Loucy (cell line): ENCODE measurements around the gene POLR3A.

Source experiments
- H2AFZ ChIP-seq: fragments of 200-600 bp; sonication (generic); 2 replicates; pipeline ENCODE4 v1.6.0; 2016; ENCODE audit warnings: antibody characterized with exemption, mild to moderate bottlenecking, low read length, moderate library complexity
- H3F3A ChIP-seq: fragments of 200-600 bp; 2 replicates; pipeline ENCODE4 v1.6.0; 2016; ENCODE audit warnings: antibody characterized with exemption, low read depth, mild to moderate bottlenecking
- H3K27me3 ChIP-seq: fragments of 200-600 bp; sonication (generic); 2 replicates; pipeline ENCODE4 v1.6.1; 2014; ENCODE audit warnings: low read length, mild to moderate bottlenecking; ENCODE audit not compliant: insufficient read depth, poor library complexity, severe bottlenecking
- H3K36me3 ChIP-seq: fragments of 200-600 bp; sonication (generic); 2 replicates; pipeline ENCODE4 v1.6.1; 2016; ENCODE audit warnings: low read length; ENCODE audit not compliant: insufficient read depth
- H3K4me1 ChIP-seq: fragments of 200-600 bp; sonication (generic); 2 replicates; pipeline ENCODE4 v1.5.1; 2014; ENCODE audit warnings: low read length, mild to moderate bottlenecking; ENCODE audit not compliant: insufficient read depth, poor library complexity, severe bottlenecking
- H3K4me2 ChIP-seq: fragments of 200-600 bp; sonication (generic); 2 replicates; pipeline ENCODE4 v1.6.0; 2014; ENCODE audit warnings: antibody characterized with exemption, low read length, low read depth, mild to moderate bottlenecking; ENCODE audit not compliant: poor library complexity, severe bottlenecking
- H3K4me3 ChIP-seq: fragments of 200-600 bp; sonication (generic); 2 replicates; pipeline ENCODE4 v1.5.1; 2014; ENCODE audit warnings: low read length, mild to moderate bottlenecking, mixed read lengths; ENCODE audit not compliant: poor library complexity, severe bottlenecking
- H3K79me2 ChIP-seq: fragments of 200-600 bp; sonication (generic); 2 replicates; pipeline ENCODE4 v1.6.1; 2014; ENCODE audit warnings: low read length; ENCODE audit not compliant: insufficient read depth
- H3K9ac ChIP-seq: fragments of 200-600 bp; sonication (generic); 2 replicates; pipeline ENCODE4 v1.6.0; 2014; ENCODE audit warnings: mild to moderate bottlenecking, low read depth, low read length, moderate library complexity; ENCODE audit not compliant: poor library complexity, severe bottlenecking
- H3K9me2 ChIP-seq: fragments of 200-600 bp; sonication (generic); replicated peaks from 2 replicates; pipeline ENCODE4 v1.6.1; 2016; ENCODE audit warnings: low read depth, low read length, mixed read lengths
- H3K9me3 ChIP-seq: fragments of 200-600 bp; sonication (generic); 2 replicates; pipeline ENCODE4 v1.6.1; 2014; ENCODE audit warnings: mild to moderate bottlenecking, antibody characterized with exemption, low read length, low read depth; ENCODE audit not compliant: insufficient read depth
- H4K20me1 ChIP-seq: fragments of 200-600 bp; sonication (generic); 2 replicates; pipeline ENCODE4 v1.6.0; 2014; ENCODE audit warnings: antibody characterized with exemption, low read length, mild to moderate bottlenecking; ENCODE audit not compliant: insufficient read depth, poor library complexity, severe bottlenecking
- EZH2phosphoT487 ChIP-seq: fragments of 200-600 bp; IDR thresholded peaks from 2 replicates; pipeline ENCODE4 v1.6.1; 2018; ENCODE audit warnings: antibody characterized with exemption, mild to moderate bottlenecking, moderate library complexity, borderline replicate concordance
- TF ChIP-seq, protein P1 (sequence below): fragments of 200-600 bp; sonication (generic); conservative IDR thresholded peaks from 2 replicates; pipeline ENCODE4 v1.5.1; 2014; ENCODE audit warnings: mild to moderate bottlenecking, antibody characterized with exemption, low read length

The POLR3A gene

GRCh38 chr10:78017856-78018255 lies 11.5 kb downstream of the POLR3A start:
- Histone ChIP-seq H3K36me3 (peaks cover 80% of the 10 kb centered on the region), H3K9me2 (no peaks in the 10 kb centered on the region), H3F3A (no peaks in the 10 kb centered on the region), H3K27me3 (no peaks in the 10 kb centered on the region), H3K4me1 (no peaks in the 10 kb centered on the region), H2AFZ (no peak overlapping the region), H3K9me3 (no peaks in the 10 kb centered on the region), H3K79me2 (no peaks in the 10 kb centered on the region), H4K20me1 (no peaks in the 10 kb centered on the region), H3K4me2 (no peak overlapping the region), H3K9ac (no peak overlapping the region), H3K4me3 (no peak overlapping the region)
- TF ChIP-seq EZH2phosphoT487: no peak
- TF ChIP-seq, protein P1, sequence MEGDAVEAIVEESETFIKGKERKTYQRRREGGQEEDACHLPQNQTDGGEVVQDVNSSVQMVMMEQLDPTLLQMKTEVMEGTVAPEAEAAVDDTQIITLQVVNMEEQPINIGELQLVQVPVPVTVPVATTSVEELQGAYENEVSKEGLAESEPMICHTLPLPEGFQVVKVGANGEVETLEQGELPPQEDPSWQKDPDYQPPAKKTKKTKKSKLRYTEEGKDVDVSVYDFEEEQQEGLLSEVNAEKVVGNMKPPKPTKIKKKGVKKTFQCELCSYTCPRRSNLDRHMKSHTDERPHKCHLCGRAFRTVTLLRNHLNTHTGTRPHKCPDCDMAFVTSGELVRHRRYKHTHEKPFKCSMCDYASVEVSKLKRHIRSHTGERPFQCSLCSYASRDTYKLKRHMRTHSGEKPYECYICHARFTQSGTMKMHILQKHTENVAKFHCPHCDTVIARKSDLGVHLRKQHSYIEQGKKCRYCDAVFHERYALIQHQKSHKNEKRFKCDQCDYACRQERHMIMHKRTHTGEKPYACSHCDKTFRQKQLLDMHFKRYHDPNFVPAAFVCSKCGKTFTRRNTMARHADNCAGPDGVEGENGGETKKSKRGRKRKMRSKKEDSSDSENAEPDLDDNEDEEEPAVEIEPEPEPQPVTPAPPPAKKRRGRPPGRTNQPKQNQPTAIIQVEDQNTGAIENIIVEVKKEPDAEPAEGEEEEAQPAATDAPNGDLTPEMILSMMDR: no peak

- Histone ChIP-seq H3K9ac (no peak overlapping the region), H3K4me1 (no peaks in the 10 kb centered on the region), H3K79me2 (no peaks in the 10 kb centered on the region), H2AFZ (no peak overlapping the region), H3K36me3 (peaks cover 80% of the 10 kb centered on the region; the same call in 1 of the 2 replicates), H3K27me3 (no peaks in the 10 kb centered on the region), H3K4me2 (no peak overlapping the region), H3F3A (no peaks in the 10 kb centered on the region), H3K4me3 (no peak overlapping the region), H3K9me2 (no peaks in the 10 kb centered on the region), H3K9me3 (no peaks in the 10 kb centered on the region), H4K20me1 (no peaks in the 10 kb centered on the region)
- no peak for TF ChIP-seq EZH2phosphoT487
- TF ChIP-seq, protein P1: no peak
Measured at GRCh38 chr10:78015546-78015945, 13.8 kb downstream of the POLR3A start.

GRCh38 chr10:78013564-78013963 lies 15.8 kb downstream of the POLR3A start:
- Histone ChIP-seq H4K20me1 (no peaks in the 10 kb centered on the region), H3K79me2 (no peaks in the 10 kb centered on the region), H3K4me2 (no peak overlapping the region), H3K36me3 (peaks cover 83% of the 10 kb centered on the region; the same call in 1 of the 2 replicates), H3K27me3 (no peaks in the 10 kb centered on the region), H3K4me1 (no peaks in the 10 kb centered on the region), H2AFZ (no peak overlapping the region), H3K4me3 (no peak overlapping the region), H3K9me3 (no peaks in the 10 kb centered on the region), H3K9me2 (no peaks in the 10 kb centered on the region), H3F3A (no peaks in the 10 kb centered on the region), H3K9ac (no peak overlapping the region)
- TF ChIP-seq EZH2phosphoT487: no peak
- TF ChIP-seq, protein P1: no peak
